NT2/D1 (cell line): ENCODE results near the gene C4orf50.

Source experiments
- YY1 ChIP-seq: IDR thresholded peaks from 2 replicates; pipeline ENCODE4 v1.6.1; 2011; ENCODE audit not compliant: insufficient read length, insufficient read depth
- ZNF274 ChIP-seq: IDR thresholded peaks from 2 replicates; pipeline ENCODE4 v1.6.1; 2011; ENCODE audit warnings: mild to moderate bottlenecking, low read depth, low read length

DNA sequence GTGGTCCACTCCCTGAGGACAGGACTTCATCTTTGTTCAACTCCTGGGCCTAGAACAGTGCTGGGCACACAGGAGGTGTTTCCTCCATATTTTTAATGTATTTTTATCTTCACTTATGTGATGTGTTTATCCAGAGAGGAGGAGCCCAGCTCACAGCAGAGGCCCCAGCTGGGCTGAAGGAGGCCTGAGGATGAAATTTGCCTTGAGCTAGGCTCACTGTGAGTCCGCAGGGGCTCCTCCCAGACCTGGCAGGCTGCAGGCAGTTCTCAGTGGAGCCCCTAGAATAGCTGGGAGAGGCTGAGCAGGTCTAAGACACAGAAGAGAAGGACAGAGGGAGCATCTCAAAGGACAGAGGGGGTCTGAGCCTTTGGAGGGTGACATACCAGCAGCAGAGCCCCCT is 26.8 kb downstream of the C4orf50 start:
- TF ChIP-seq ZNF274 (no peak), YY1 (no peak)
